ENCODE measurements around the gene DCAF11.
A peak's percentile ranks its signal among the peaks of the same experiment; 100 is the strongest.

The DCAF11 gene

GRCh38 chr14:24157331-24157730 is 42.8 kb downstream of the DCAF11 start:
- peaks cover 36% of the 10 kb centered on the region for H3K36me3 ChIP-seq (ENCODE audit: control insufficient read depth, insufficient read depth, low read length)

GRCh38 chr14:24159777-24160498 is 45.4 kb downstream of the DCAF11 start:
- Histone ChIP-seq H3K27ac (ENCODE audit: low read depth, low read length) (no peak overlapping the region), H3K9ac (ENCODE audit: low read length) (no peak overlapping the region), H3K27me3 (ENCODE audit: control insufficient read depth, insufficient read depth, low read length) (no peaks in the 10 kb centered on the region), H3K4me3 (ENCODE audit: low read length) (no peak overlapping the region), H3K4me1 (ENCODE audit: control insufficient read depth, insufficient read depth, low read length) (peaks cover 15% of the 10 kb centered on the region), H3K36me3 (ENCODE audit: control insufficient read depth, insufficient read depth, low read length) (peaks cover 47% of the 10 kb centered on the region)

More at GRCh38 chr14:24157331-24157730, 42.8 kb downstream of the DCAF11 start:
- H3K9ac ChIP-seq (ENCODE audit: low read length) = no peak overlapping the region
- no peak overlapping the region for H3K4me3 ChIP-seq (ENCODE audit: low read length)
- peaks cover 12% of the 10 kb centered on the region for H3K4me1 ChIP-seq (ENCODE audit: control insufficient read depth, insufficient read depth, low read length)
- H3K27ac ChIP-seq (ENCODE audit: low read depth, low read length) = no peak overlapping the region
- H3K27me3 ChIP-seq (ENCODE audit: control insufficient read depth, insufficient read depth, low read length) = no peaks in the 10 kb centered on the region

- H3K9ac ChIP-seq (ENCODE audit: low read length) = no peak overlapping the region
- H3K4me1 ChIP-seq (ENCODE audit: control insufficient read depth, insufficient read depth, low read length) = peaks cover 15% of the 10 kb centered on the region
- H3K36me3 ChIP-seq (ENCODE audit: control insufficient read depth, insufficient read depth, low read length) = peaks cover 47% of the 10 kb centered on the region
- H3K4me3 ChIP-seq (ENCODE audit: low read length) = no peak overlapping the region
- peak overlapping the region; percentile 96 for H3K27ac ChIP-seq (ENCODE audit: low read depth, low read length)
- H3K27me3 ChIP-seq (ENCODE audit: control insufficient read depth, insufficient read depth, low read length) = no peaks in the 10 kb centered on the region
Observed at GRCh38 chr14:24160499-24160849, 45.9 kb downstream of the DCAF11 start.

- Histone ChIP-seq H3K9ac (ENCODE audit: low read length) (peak within 1 kb of the TSS; percentile 98), H3K27me3 (ENCODE audit: control insufficient read depth, insufficient read depth, low read length) (no peaks in the 10 kb centered on the region), H3K4me1 (ENCODE audit: control insufficient read depth, insufficient read depth, low read length) (peaks cover 15% of the 10 kb centered on the region), H3K4me3 (ENCODE audit: low read length) (peak within 1 kb of the TSS; percentile 99), H3K27ac (ENCODE audit: low read depth, low read length) (peak within 1 kb of the TSS; percentile 96), H3K36me3 (ENCODE audit: control insufficient read depth, insufficient read depth, low read length) (peaks cover 47% of the 10 kb centered on the region)
Observed at GRCh38 chr14:24160850-24161804, 46.5 kb downstream of the DCAF11 start, which contains the start of gene IRF9. TSS of gene IRF9 (plus strand) at chr14:24161265. CDS start at chr14:24162145, 880 bp downstream.

GRCh38 chr14:24162093-24162492 is 47.5 kb downstream of the DCAF11 start:
- peak overlapping the region; percentile 99 for H3K4me3 ChIP-seq (ENCODE audit: low read length)
- peak overlapping the region; percentile 96 for H3K27ac ChIP-seq (ENCODE audit: low read depth, low read length)
- H3K27me3 ChIP-seq (ENCODE audit: control insufficient read depth, insufficient read depth, low read length) = no peaks in the 10 kb centered on the region
- peaks cover 15% of the 10 kb centered on the region for H3K4me1 ChIP-seq (ENCODE audit: control insufficient read depth, insufficient read depth, low read length)
- H3K36me3 ChIP-seq (ENCODE audit: control insufficient read depth, insufficient read depth, low read length) = peaks cover 47% of the 10 kb centered on the region
- H3K9ac ChIP-seq (ENCODE audit: low read length) = peak overlapping the region; percentile 98

- H3K36me3 ChIP-seq (ENCODE audit: control insufficient read depth, insufficient read depth, low read length) = peaks cover 39% of the 10 kb centered on the region
Observed at GRCh38 chr14:24164518-24164991, 50.0 kb downstream of the DCAF11 start.

GRCh38 chr14:24165785-24166184 is 51.2 kb downstream of the DCAF11 start:
- H3K4me3 ChIP-seq (ENCODE audit: low read length) = no peak overlapping the region
- H3K27ac ChIP-seq (ENCODE audit: low read depth, low read length) = no peak overlapping the region
- no peaks in the 10 kb centered on the region for H3K27me3 ChIP-seq (ENCODE audit: control insufficient read depth, insufficient read depth, low read length)
- H3K36me3 ChIP-seq (ENCODE audit: control insufficient read depth, insufficient read depth, low read length) = peaks cover 39% of the 10 kb centered on the region
- H3K4me1 ChIP-seq (ENCODE audit: control insufficient read depth, insufficient read depth, low read length) = peaks cover 12% of the 10 kb centered on the region
- no peak overlapping the region for H3K9ac ChIP-seq (ENCODE audit: low read length)

More at GRCh38 chr14:24164518-24164991, 50.0 kb downstream of the DCAF11 start:
- H3K4me3 ChIP-seq (ENCODE audit: low read length) = no peak overlapping the region
- H3K27ac ChIP-seq (ENCODE audit: low read depth, low read length) = no peak overlapping the region
- H3K9ac ChIP-seq (ENCODE audit: low read length) = no peak overlapping the region
- no peaks in the 10 kb centered on the region for H3K27me3 ChIP-seq (ENCODE audit: control insufficient read depth, insufficient read depth, low read length)
- peaks cover 15% of the 10 kb centered on the region for H3K4me1 ChIP-seq (ENCODE audit: control insufficient read depth, insufficient read depth, low read length)

GRCh38 chr14:24167469-24168114 is 53.0 kb downstream of the DCAF11 start:
- Histone ChIP-seq H3K27me3 (ENCODE audit: control insufficient read depth, insufficient read depth, low read length) (no peaks in the 10 kb centered on the region), H3K36me3 (ENCODE audit: control insufficient read depth, insufficient read depth, low read length) (peaks cover 39% of the 10 kb centered on the region), H3K4me3 (ENCODE audit: low read length) (no peak overlapping the region), H3K9ac (ENCODE audit: low read length) (no peak overlapping the region), H3K4me1 (ENCODE audit: control insufficient read depth, insufficient read depth, low read length) (peaks cover 8% of the 10 kb centered on the region), H3K27ac (ENCODE audit: low read depth, low read length) (no peak overlapping the region)

- H3K36me3 ChIP-seq (ENCODE audit: control insufficient read depth, insufficient read depth, low read length) = peaks cover 11% of the 10 kb centered on the region
- no peaks in the 10 kb centered on the region for H3K27me3 ChIP-seq (ENCODE audit: control insufficient read depth, insufficient read depth, low read length)
- peaks cover 5% of the 10 kb centered on the region for H3K4me1 ChIP-seq (ENCODE audit: control insufficient read depth, insufficient read depth, low read length)
- peak within 1 kb of the TSS; percentile 32 for H3K27ac ChIP-seq (ENCODE audit: low read depth, low read length)
- H3K4me3 ChIP-seq (ENCODE audit: low read length) = peak within 1 kb of the TSS; percentile 31
- no peak within 1 kb of the TSS for H3K9ac ChIP-seq (ENCODE audit: low read length)
Observed at GRCh38 chr14:24171422-24172260, 57.1 kb downstream of the DCAF11 start, which contains the start of gene REC8. TSS of gene REC8 (plus strand) at chr14:24172080. CDS start at chr14:24172553, 473 bp downstream.

- Histone ChIP-seq H3K4me1 (ENCODE audit: control insufficient read depth, insufficient read depth, low read length) (peaks cover 5% of the 10 kb centered on the region), H3K27me3 (ENCODE audit: control insufficient read depth, insufficient read depth, low read length) (no peaks in the 10 kb centered on the region), H3K4me3 (ENCODE audit: low read length) (peak overlapping the region; percentile 31), H3K27ac (ENCODE audit: low read depth, low read length) (peak overlapping the region; percentile 0), H3K9ac (ENCODE audit: low read length) (no peak overlapping the region), H3K36me3 (ENCODE audit: control insufficient read depth, insufficient read depth, low read length) (peaks cover 12% of the 10 kb centered on the region)
Observed at GRCh38 chr14:24172261-24172860, 57.8 kb downstream of the DCAF11 start.

GRCh38 chr14:24172871-24173281 is 58.3 kb downstream of the DCAF11 start:
- Histone ChIP-seq H3K27ac (ENCODE audit: low read depth, low read length) (no peak overlapping the region), H3K4me3 (ENCODE audit: low read length) (no peak overlapping the region), H3K27me3 (ENCODE audit: control insufficient read depth, insufficient read depth, low read length) (no peaks in the 10 kb centered on the region), H3K9ac (ENCODE audit: low read length) (no peak overlapping the region), H3K36me3 (ENCODE audit: control insufficient read depth, insufficient read depth, low read length) (peaks cover 12% of the 10 kb centered on the region), H3K4me1 (ENCODE audit: control insufficient read depth, insufficient read depth, low read length) (peaks cover 5% of the 10 kb centered on the region)
